Raji (cell line): Measurements from ENCODE around the gene ZFPM1.

Experiments
- POLR2A ChIP-seq: IDR thresholded peaks from 2 replicates; pipeline ENCODE4 v1.6.1; 2011; ENCODE audit warnings: low read depth, low read length, control low read depth; ENCODE audit not compliant: insufficient read depth

ZFPM1 gene

DNA sequence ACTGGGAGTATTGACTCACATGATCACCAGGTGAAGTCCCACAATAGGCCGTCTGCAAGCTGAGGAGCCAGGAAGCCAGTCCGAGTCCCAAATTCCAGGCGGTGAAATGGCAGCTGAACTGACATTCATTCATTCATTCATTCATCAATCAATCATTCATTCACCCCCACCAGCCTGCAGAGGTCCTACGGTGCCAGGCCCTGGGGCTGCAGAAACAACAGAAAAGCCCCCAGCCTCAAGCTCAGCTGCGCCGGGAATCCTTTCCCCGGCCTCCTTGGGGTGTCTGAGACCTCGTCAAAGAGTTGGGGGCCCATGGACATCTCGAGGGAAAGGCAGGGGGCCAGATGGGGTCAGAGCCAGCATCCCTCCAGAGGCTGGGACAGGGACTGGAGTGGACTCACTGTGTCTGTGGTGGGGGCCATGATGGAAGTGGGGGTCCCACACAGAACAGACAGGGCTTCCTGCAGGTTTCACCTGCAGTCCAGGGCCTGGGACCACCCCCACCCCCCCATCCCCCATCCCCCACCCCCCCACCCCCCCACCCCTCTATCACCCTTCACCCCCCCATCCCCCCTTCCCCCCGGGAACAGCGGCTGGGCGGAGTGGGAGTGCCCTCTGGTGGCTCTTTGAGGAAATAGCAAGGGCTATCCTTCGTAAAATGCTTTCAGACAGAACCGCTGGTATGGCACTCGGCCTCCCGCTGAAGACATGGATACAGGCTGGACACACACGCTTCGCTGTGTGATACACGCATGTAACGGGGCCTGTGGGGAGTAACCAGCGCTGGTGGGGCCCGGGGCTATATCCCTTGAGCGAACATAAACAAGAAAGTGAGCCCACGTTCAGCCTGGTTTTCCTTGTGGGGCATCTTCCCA, 108.6 kb downstream of the ZFPM1 start:
- TF ChIP-seq POLR2A = no peak

DNA sequence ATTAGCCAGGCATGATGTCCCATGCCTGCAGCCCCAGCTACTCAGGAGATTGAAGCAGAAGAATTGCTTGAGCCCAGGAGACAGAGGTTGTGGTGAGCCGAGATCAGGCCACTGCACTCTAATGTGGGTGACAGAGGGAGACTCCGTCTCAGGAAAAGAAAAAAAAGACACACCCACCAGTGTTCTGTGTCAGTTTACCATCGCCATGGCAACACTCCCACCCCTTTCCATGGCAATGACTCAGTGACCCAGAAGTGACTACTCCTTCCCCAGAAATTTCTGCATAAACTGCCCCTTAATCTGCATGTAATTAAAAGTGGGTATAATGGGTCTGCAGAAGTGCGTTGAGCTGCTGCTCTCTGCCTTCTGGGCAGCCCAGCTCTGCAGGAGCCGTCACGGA, 113.1 kb downstream of the ZFPM1 start:
- no peak for TF ChIP-seq POLR2A

DNA sequence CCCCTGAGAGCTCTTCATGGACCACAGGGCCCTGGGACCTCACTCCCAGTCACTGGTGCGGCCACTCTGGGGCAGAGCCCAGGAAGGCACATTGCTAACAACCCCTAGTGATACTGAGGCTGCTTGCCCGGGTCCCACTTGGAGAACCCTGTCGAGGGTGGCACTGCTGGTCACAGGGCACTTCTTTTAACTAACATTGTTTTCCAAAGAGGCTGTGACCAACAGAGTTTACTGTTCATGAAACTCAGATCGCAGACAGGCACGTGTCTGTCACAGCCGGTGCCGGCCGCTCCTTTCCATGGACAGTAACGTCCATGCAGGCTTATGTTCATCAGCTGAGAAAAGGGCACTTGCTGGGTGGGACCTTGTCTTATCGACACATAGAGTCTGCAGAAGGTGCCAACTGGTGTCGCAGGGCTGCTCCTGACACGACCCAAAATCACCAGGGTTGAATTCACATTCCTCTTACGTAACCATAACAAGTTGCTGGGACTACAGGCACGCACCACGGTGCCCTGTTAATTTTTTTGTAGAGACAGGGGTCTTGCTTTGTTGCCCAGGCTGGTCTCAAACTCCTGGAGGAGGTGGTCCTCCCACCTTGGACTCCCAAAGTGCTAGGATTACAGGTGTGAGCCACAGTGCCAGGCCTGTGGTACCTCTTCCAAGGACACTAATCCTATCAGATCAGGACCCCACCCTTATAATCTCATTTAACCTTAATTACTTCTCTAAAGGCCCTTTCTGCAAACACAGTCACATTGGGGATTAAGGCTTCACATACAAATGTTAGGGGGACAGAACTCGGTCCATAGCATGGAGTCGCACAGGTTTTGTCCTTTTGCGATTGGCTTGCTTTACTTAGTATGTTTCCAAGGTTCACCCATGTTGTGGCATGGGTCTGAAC, 115.9 kb downstream of the ZFPM1 start:
- TF ChIP-seq POLR2A = 0 out of 2 replicates have a peak, but pooled peaks have one; percentile 14

DNA sequence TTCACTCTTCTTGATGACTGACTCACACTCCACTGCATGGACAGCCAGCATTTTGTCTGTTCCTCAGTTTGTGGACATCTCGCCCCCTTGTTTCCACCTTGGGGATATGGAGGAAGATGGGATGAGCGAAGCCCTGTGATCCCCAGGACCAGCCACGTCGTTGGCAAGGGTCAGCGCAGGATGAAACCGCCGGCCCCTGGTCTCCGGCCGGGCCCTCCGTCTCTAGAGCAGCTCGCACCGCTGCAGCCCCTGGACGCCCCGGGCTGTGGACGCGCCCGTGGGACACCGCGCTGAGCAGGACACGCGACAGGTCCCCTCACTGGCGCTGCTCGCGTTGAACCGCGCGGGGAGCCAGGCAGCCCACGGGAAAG, 116.5 kb downstream of the ZFPM1 start:
- no peak for TF ChIP-seq POLR2A

DNA sequence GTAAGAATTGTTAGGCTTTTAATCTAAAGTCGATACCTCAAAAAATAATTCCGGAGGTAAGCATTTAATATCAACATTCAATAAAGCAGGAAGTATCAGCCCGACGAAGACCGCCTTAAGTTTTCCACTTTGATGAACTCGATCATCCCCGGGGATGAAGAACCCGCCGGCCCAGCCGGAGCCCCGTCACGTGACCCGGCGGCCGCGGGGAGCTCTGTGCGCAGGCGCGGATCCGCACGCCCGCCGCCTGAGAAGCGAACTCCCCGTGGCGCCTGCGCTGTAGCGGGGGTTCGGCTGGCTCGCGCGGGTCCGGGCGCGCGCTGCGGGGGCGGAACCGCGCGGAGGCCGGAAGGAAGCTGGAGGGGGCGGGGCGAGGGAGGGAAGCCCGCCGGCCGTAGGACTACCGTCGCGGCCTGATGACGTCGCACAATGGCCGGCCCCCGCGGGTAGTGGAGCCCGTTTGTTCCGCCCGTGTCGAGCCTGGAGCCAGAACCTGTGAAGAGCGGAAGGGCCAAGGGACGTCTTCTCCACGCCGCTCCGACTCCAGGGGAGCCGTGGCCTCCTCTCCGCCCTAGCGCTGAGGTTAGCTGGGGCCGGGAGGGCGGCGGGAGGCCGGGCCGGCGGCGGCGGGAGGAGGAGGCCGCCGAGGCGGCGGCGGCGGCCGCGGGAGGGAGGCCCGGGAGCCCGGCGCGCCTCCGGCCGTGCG, 117.1 kb downstream of the ZFPM1 start, which contains the start of gene ZC3H18:
Gene ZC3H18 (plus strand): TSS at position 419 of the 706 bp plus-strand sequence. CDS start 6,721 bp downstream, outside the sequence.
- peak; percentile 72 for TF ChIP-seq POLR2A

DNA sequence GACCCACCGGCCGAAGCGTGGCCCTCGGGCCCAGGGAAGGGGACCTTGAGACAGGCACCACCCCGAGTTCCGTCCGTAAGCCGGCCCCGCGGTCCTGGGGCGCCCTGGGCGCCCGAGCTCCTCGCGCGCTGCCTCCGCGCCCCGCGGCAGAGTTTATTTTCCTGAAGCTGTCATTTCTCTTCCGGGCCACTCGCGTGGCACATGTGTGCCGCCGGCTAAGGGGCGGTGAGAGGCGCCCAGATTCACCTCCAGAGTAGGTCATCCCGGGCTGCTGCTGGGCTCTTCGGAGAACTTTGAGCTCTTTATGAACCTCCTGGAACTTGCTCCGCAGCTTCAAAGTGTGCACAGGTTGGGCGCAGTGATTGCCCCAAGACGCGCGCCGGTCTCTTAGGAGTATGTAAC, 117.6 kb downstream of the ZFPM1 start:
- TF ChIP-seq POLR2A = no peak

DNA sequence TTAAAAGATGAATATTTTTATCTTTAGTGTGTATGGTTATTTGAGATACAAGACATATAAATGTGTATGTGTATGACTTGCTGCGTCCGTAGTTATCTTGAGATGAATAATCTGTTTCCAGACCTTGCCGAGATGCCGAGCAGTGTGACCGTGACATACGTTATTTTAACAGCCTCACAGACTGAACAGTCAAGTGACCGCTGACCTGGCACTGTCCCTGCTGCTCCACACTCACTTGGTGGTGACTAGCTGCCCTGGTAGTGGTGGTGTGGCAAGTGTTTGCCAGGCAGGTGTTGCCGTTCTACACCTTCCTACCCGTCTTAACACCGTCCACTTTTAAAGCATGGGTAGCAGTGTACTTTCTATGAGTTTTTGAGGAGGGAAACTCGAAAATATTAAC, 122.2 kb downstream of the ZFPM1 start:
- no peak for TF ChIP-seq POLR2A

DNA sequence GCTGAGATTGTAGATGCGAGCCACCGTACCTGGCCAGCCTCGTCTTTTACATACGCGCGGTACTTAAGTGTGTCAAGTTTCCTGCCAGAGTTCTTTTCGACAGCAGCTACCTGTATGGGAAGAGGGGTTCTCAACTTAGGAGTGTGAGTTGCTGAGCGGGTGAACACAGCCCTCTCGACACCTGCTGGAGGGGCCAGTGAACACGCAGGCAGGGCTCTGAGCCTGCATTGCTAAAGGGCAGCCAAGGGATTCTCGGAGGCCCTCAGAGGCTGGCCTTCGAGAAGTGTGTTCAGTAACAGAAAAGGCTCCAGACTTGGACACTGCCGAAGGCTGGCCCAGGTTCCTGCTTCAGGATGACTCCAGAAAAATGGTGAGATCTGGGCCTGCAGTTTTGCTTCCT, 123.2 kb downstream of the ZFPM1 start:
- no peak for TF ChIP-seq POLR2A

DNA sequence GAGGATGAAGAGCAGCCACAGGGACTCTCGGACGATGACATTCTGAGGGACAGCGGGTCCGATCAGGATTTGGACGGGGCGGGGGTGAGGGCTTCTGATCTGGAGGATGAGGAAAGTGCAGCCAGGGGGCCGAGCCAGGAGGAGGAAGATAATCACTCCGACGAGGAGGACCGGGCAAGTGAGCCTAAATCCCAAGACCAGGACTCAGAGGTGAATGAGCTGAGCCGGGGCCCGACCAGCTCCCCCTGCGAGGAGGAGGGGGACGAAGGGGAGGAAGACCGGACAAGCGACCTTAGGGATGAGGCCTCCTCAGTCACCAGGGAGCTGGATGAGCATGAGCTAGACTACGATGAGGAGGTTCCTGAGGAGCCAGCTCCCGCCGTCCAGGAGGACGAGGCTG, 124.1 kb downstream of the ZFPM1 start:
- no peak for TF ChIP-seq POLR2A

DNA sequence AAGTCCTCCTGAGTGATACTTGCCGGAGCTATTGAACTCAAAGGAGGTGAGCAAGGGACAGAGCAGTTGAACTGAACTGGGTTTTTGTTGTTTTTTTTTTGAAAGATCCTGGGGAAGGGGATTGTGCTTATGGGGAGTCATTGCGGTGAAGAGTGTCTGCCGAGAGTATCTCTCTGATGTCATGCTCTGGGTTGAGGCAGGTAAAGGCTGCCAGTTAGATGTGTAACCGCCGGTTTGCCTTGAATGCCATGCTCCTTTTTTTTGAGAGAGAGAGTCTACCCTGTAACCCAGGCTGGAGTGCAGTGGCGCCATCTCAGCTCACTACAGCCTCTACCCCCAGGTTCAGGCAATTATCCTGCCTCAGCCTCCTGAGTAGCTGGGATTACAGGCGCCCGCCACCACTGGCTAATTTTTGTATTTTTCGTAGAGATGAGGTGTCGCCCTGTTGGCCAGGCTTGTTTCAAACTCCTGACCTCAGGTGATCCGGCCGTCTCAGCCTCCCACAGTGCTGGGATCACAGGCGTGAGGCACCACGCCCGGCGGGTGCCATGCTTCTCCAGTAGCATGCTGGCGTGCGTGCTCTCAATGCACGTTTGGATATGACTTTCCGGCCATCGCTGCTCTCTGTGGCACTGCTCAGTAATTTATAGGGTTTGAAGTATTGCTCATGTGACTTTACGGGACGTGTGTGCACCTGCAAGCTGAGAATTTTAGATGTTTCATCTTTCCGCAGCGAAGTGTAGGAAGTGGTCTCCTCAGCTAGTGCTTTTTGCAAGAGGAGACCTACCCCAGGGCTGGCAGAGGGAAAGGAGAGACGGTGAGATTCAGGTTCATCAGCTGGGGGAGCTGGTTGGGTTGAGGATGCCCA, 125.6 kb downstream of the ZFPM1 start:
- no peak for TF ChIP-seq POLR2A

DNA sequence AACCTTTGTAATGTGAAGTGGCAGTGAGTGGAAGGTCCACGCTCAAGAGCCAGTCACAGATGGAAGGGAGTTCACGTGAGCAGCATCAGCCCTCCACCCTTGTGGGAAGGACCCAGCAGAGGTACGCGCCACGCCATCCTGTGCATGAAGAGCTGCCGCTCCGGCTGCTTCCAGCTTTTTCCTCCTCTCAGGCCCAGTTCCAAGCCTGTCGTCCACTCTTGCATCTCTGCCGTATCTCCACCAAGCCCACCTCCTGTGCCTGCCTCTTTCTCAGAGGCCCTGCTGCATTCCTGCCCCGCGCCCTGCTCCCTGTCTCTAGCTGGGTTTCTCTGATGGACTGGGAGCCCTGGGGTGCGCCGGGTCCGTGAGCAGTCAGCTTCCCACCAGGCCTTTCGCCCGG, 127.3 kb downstream of the ZFPM1 start:
- no peak for TF ChIP-seq POLR2A

DNA sequence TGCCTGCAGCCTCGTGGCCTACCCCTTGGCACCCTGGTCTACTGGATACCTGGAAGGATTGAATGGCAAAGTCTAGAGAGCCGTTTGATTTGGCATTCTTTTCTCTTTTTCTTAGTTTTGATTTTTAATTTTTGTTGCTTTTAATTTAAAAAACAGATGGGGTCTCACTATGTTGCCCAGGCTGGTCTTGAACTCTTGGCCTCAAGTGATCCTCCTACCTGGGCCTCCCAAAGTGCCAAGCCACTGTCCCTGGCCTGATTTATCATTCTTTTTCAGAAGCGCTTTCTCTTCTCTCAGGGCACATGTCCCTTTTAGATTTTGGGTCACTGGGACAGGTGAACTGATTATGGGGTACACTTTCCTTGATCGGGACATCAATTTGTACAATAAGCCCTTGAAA, 128.0 kb downstream of the ZFPM1 start:
- no peak for TF ChIP-seq POLR2A

DNA sequence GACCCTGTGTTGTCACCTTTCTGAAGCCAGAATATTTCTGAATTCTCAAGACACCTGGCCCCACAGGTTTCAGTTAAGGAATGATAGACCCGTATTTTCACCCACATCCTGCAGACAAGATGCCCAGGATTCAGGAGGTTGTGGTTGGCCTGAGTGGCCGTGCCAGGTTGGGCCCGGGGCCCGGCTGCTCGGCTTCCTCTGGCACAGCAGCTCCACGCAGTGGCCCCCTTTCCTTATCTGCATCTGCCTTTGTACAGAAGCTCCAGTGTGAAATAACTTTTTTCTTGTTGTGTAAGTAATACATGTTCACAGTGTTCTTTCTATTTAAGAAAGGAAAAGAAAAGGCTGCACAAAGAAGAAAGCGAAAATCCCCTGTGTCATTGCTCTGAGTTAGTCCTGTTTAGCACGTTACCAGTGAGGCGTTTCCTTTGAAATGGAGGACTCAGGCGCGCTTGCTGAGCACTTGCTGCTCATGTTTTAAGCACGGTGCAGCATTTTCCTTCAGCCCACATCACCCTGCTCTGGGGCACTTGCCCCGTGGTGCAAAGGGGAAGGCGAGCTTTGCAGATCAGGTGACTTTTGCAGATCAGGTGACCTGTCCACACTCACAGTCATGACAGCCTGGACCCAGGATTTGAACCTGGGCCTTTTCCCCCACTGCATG, 130.0 kb downstream of the ZFPM1 start:
- TF ChIP-seq POLR2A = no peak

DNA sequence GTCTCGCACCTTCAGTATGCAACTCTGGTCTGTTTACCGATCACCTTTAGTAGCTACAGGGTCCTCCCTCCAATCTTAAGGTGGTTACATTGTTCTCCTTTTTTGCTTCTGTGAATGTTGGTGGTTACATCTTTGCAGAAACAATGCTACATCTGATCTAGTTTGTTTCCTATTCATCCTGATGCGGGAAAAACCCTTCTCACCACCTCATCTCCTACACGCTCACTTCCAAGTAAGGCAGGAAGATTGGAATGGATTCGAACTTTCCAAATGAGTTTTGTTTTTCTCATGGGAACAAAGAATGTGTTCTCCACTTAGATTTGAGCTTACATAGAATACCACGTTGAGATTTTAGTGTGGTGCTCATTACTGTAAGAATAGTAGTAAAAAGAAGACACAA, 131.6 kb downstream of the ZFPM1 start:
- no peak for TF ChIP-seq POLR2A

DNA sequence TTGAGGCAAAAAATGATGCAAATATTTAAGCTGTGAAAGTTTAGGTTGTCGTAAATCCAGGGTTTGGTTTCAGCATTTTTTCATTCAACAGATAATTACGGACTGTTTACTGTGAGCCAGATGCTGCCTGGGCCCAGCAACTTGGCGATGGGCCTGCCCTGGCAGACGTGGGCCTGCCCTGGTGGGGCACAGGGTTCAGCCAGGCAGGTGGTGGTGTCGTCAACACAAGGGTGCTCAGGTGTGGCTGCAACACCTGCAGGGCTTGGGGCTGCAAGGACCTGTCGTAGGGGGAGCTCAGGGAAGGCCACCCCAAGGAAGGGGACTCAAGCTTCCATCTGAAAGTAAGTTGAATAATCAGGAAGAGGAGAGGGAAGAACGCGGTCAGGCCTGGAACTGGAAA, 132.2 kb downstream of the ZFPM1 start:
- TF ChIP-seq POLR2A = no peak
